NCI-H2227 treated with DMSO at 0.1 percent for 48 hours (cell line): ENCODE data around the gene NDUFA12.
A peak's percentile ranks its signal among the peaks of the same experiment; 100 is the strongest.
"Not testable (repeated sequence)": the region's sequence is repeated elsewhere in the genome, so short reads cannot be mapped to it uniquely, and the experiment has no call there.

ENCODE experiments used
- DNase-seq: peaks from one replicate; lab custom pipeline; 2025; lab: John Stamatoyannopoulos, UW

The NDUFA12 gene

DNA sequence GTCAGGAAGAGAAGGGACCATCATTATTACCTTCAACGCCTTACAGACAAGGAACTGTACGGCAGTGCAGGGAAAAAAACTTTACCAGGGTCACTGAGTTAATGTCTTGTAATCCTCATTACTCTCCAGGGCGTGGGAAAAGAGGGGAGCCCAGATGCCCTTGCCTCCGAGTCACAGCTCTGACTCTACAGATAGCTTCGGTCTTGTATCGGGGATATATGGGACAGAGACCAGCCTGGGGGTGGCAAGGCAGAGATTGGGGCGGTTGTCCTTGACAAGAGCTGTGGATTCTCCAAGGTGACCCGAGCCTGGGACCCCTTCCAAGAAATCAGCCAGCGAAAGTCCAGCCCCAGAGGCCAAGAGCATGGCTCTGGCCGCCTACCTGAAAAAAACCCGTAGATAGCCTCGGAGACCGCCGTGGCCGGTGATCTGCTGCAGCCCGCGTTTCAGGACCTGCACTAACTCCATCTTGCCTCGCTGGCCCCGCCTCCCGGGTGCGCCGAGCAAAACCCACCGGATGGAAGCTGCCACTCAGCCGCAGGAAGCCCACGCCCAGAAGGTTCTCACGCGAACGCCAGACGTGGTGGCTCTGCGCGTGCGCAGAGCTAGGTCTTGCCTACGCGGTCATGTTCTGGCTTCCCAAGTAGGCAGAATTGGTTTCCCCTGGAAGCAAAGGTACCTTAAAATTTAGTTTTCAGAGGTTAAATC is at the start of gene NDUFA12:
Gene NDUFA12 (minus strand): TSS at position 485 of the 708 bp plus-strand sequence. CDS start 17 bp downstream, at position 468.
- DNase-seq: peak; percentile 95

DNA sequence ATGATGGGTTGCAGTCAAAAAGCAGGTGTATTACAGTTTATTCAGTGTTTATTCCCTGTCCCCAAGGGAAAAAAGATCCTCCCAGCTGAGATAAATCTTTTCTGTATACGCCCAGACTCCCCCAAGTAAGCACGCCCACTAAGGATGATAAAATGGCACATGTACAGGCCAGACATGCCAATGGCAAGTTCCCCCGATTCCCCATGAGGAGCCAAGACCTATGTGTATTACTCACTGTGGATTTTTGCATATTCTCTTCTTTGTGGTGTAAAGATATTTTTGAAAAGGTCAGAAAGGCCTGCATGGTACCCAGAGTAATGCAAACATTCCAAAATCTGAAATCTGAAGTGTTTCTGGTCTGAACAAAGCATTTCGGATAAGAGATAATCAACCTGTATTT is 47.7 kb upstream of the NDUFA12 start:
- no peak for DNase-seq

DNA sequence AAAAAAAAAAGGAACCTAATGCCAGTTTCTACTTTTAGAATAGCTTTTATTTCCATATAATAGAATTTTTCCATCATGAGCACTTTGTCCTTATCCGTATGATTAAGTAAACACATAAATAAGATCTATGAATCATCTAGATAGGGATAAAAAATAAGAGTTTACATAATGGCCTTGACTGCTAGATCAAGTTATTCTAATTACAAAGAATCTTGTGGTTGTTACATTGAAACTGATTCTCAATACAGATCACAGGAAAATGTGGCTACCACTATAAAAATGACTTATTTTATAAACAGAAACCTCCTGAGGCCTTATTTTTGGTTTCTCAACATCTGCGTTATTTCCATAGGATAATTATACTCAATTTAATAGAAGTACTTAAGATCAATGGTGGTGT is 34.4 kb upstream of the NDUFA12 start:
- no peak for DNase-seq

DNA sequence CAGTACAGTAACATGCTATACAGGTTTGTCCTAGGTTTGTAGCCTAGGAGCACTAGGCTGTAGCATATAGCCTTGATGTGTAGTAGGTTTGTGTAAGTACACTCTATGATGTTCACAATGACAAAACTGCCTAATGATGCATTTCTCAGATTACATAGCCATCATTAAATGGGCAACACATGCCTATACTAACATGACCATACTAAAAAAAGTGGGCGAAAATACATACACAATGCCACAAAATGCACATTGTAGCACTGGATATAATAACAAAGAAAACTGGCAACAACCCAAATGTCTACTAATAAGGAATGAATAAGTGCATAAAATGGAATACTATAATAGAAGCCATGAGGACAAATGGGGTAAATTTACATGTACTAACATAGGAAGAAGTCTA is 31.3 kb upstream of the NDUFA12 start:
- no peak for DNase-seq

DNA sequence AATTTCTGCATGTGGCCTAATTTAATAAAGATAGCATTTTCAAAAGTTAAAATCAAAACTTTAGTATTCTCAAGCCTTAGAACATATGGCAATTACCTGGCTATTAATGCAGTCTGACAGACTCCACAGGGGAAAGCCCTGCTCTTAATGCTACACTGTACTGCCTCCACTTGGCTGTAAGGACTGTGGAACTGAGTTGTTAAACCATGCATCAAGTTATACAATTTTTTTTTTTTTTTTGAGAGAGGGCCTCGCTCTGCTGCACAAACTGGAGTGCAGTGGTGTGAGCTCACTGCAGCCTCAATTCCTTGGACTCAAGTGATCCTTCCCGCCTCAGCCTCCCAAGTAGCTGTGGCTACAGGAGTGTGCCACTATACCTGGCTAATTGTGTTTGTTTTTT is 19.0 kb upstream of the NDUFA12 start:
- no peak for DNase-seq

DNA sequence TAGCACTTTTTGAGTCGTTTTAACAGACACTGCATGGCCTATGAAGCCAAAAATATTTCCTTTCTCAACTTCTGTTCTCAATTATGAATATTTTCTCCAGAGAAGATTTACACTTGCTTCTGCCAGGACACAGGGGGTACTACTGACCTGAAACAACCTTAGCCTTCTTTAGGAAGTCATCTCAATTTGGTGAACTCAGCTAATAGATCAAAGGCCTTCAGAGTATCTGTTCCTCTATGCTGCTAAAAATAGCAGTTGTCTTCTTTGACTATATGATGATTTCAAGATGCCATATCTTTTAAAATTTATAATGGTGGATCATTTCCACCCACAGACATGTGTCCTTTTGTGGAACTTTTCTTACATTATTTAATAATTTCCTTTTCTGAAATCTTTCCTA is 14.0 kb upstream of the NDUFA12 start:
- DNase-seq: no peak

DNA sequence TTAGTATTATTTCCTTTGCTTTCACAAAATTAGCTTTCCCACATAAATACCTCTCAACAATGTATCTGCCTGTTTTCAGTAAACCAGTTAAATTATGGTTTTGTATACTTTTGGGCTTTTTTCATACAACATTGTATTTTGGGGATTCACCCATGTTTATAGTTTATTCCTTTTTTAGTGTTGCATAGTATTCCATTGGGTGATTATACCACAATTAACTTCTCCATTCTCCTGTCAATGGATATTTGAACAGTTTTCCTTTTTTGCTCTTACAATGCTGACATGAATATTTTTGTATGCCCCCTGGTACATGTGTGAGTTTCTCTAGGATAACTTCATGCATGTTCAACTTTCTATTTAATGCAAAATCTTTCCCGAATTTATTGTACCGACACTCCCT is 12.6 kb upstream of the NDUFA12 start:
- DNase-seq: no peak

DNA sequence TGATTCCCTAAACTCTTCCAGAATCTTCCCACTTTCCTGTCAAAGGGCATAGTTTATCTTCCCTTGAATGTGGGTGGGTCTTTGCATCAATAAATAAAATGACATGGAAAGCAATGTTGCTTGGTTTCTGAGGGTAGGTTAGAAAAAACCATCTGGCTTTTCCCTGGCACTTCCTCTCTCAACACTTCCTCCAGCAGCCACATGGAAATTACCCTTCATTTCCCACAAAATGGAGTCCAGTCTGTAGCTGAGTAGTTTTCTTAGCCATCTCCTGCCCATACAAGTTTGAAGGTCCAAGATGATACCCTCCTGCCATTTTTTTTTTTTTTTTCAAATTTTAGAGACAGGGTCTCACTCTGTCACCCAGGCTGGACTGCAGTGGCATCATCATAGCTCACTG is 11.1 kb upstream of the NDUFA12 start:
- DNase-seq: no peak

DNA sequence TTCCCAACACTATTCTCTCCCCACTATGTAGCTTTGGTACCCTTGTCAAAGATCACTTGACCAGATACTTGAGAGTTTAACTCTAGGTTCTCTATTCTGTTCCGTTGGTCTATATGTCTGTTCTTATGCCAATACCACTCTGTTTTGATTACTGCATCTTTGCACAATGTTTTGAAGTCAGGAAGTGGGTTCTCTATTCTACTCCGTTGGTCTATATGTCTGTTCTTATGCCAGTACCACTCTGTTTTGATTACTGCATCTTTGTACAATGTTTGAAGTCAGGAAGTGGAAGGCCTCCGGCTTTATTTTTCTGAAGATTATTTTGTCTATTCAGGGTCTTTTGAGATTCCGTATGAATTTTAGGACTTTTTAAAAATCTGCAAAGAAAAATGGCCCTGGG is 2.7 kb upstream of the NDUFA12 start:
- DNase-seq: no peak

DNA sequence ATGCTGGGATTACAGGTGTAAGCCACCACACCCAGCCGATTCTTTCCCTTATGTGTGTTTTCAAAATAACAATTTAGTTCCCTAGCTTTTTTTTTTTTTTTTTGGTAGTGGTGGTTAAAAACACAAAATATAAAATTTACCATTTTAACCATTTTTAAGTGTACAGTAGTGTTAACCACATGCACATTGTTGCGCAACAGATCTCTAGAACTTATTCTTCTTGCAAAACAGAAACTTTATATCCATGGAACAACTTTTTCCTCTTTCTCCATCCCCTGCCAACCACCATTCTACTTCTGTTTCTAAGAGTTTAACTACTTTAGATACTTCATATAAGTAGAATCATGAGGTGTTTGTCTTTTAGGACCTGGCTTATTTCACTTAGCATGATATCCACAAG is 1.1 kb upstream of the NDUFA12 start:
- no peak for DNase-seq

DNA sequence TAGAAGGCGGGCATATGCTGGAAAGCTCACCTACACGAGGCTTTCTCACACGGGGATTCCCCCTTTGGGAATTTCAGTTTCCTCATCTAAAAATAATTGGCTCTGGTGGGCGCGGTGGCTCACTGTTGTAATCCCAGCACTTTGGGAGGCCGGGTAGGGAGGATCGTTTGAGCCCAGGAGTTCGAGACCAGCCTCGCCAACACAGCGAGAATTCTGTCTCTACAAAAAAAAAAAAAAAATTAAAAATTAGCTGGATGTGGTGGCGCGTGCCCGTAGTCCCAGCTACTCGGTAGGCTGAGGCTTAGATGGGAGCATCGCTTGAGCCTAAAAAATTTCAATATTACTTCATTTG is 400 bp upstream of the NDUFA12 start:
- DNase-seq: no peak

DNA sequence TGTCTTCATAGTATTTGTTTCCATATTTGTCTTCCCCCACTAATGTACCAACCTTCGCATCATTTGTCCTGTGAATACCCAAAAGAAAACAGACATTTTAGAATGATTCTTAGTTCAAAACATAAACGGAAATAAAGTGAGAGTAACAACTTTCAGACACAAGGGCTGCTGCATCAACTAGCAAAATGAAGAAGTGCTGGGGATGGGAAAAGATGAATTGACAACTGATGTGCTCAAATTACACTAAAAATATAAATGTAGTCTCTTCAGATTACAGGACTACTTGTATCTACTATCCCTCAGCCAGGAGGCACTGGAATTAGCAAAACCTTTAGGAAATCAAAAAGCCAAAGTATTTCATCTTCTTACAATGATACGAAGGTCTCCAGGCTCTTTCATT is 743 bp downstream of the NDUFA12 start:
- no peak for DNase-seq

DNA sequence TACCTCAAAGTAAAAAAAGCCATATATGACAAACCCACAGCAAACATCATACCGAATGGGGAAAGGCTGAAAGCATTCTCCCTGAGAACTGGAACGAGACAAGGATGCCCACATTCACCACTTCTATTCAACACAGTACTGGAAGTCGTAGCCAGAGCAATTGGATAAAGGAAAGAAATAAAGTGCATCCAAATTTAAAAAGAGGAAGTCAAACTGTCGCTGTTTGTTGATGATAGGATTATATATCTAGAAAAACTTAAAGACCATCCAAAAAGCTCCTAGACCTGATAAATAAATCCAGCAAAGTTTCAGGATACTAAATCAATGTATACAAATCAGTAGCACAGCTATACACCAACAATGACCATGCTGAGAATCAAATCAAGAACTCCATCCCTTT is 5.2 kb downstream of the NDUFA12 start:
- DNase-seq: no peak

DNA sequence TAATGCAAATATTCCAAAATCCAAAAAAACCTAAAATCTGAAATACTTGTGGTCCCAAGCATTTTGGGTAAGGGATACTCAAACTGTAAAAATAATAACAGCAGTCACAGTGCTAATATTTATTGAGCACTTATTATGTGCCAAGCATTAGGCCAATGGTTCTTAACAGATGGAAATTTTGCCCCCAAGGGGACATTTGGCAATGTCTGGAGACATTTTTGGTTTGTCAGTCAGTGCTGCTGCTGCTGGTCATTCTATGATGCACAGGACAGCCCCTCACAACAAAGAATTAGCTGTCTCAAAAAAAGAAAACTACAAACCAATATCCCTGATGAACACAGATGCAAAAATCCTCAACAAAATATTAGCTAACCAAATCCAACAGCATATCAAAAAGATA is 5.8 kb downstream of the NDUFA12 start:
- DNase-seq: no peak

DNA sequence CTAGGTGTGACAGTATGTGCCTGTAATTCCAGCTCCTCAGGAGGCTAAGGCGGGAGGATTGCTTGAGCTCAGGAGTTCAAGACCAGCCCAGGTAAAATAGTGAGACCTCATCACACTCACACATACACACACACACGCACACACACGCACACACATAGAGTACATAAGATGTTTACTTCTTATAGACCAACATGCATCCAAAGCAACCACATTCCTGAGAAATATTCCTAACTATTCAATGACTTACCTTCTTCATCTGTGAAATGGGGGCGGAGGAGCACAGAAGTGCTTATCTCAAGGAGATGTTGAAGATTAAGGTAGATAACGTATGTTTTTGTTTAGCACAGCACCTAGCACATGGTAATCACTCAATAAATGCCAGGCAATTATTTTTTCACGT is 6.4 kb downstream of the NDUFA12 start:
- no peak for DNase-seq

DNA sequence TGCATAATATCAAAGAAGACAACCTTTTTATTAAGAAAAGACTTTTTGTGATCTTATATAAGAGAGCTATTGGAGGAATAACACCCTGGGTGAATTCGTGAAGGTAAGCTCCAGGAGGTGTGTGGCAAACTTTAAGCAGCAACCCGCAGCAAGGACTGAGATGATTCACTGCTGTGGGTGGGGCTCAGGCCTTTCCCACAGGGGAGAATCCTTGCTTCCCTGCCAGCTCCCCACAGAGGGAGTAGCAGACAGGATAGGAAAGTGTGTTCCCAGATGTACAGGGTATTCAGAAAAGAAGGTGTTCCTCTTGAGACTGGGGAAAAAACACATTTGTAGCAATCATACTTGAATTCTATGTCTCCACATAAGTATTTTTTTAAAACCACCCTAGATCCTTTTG is 9.2 kb downstream of the NDUFA12 start:
- no peak for DNase-seq

DNA sequence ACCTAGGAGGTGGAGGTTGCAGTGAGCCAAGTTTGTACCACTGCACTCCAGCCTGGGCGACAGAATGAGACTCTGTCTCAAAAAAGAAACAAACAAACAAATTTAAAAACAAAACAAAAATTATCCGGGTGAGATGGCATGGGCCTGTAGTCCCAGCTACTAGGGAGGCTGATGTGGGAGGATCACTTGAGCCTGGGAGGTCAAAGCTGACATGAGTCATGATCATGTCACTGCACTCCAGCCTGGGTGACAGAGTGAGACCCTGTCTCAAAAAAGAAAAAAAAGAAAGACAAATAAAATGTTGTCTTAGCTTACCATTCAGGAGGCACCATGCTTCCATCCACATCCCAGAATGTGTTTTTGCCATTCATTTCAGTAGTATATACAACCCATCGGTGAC is 9.6 kb downstream of the NDUFA12 start:
- DNase-seq: not testable (repeated sequence)

DNA sequence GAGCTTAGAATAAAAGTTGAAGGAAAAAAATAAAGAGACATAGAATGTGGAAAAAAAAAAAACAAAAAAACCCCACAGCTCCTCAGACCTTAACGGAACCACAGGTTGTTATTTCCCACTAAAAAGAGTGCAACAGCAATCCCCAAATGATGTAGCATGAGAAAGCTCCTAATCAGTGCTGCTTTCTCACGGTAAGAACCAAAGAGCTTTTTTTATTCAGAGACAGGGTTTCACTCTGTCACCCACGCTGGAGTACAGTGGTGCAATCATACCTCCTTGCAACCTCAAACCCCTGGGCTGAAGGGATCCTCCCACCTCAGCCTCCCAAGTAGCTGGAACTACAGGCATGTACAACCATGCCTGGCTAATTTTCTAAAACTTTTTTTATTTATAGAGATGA is 13.3 kb downstream of the NDUFA12 start:
- DNase-seq: no peak

DNA sequence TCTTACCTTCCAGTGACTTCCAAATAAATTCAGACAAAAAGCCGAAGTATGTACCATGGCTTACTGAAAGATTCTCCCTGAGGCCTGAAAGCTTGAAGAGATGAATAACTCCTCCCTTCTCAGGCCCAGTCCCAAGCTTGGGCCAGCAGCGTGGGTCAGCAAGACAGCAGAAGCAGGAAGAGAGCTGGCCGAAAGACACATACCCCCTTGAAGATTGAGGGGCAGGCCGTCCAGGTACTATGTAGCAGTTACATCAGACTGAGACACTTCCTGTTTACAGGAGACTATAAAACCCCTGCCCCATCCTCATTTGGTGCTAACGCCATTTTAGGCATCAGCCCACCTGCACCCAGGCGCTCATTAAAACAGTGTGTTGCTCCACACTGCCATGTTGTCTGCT is 15.0 kb downstream of the NDUFA12 start:
- DNase-seq: no peak

DNA sequence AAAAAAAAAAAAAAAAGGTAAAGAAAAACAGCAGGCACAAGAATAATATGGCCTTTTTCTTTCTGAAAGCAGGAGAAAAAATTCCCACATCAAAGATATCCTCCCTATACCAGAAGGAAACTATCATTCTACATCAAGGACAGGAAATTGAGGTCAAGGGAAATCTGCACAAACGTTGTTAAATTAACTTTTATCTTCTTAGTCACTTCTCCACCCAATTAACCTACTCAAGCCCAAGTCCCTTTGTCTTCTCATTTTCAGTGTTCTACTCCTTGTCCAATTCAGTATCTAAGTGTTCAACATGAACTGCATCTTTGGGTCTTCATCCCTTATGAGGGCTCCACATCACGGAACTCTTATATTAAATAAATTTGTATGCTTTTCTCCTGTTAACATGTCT is 15.7 kb downstream of the NDUFA12 start:
- DNase-seq: no peak

DNA sequence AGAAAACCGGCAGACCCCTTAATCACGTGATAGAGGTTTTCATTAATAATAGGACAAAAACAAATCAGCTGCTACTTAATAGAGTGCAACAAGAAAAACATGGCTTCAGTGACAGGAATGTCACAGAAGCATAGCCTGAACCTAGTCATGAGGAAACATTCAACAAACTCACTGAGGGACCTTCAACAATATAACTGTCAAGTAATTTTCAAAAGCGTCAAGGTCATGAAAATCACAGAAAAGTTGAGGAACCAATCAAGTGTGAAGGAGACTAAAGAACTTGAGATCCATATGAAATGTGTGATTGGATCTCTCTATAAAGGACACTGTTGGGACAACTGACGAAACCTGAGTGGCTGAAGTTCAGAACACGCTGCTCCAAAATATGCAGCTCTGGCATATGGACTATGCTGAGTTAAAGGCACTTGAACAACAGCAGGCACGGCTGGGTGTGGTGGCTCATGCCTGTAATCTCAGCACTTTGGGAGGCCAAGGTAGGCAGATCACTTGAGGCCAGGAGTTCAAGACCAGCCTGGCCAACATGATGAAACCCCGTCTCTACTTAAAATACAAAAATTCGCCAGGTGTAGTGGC is 16.3 kb downstream of the NDUFA12 start:
- no peak for DNase-seq

DNA sequence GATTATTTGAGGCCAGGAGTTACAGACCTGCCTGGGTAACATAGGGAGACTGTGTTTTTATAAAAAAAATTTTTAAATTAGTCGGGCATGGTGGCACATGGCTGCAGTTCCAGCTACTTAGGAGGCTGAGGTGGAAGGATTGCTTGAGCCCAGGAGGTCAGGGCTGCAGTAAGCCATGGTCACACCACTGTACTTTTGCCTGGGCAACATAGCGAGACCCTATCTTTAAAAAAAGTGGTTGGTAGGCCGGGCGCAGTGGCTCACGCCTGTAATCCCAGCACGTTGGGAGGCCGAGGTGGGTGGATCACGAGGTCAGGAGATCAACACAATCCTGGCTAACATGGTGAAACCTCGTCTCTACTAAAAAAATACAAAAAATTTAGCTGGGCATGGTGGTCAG is 18.4 kb downstream of the NDUFA12 start:
- DNase-seq: not testable (repeated sequence)

DNA sequence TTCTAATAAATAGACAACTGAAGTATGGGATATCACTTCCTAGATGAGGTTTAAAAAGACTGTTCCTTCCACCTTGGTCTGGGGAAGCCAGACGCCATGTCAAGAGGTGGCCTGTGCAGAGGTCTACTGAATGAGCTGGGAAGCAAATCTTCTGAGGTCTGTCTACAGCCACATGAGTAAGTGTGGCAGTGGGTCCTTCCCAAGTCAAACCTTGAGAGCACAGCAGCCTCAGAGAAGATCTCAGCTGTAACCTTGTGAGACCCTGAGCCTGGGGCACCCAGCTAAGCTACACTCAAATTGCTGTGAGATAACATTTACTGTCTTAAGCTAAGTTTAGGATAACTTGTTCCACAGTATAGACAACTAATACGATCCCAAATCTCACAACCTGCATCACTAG is 20.2 kb downstream of the NDUFA12 start:
- DNase-seq: no peak

DNA sequence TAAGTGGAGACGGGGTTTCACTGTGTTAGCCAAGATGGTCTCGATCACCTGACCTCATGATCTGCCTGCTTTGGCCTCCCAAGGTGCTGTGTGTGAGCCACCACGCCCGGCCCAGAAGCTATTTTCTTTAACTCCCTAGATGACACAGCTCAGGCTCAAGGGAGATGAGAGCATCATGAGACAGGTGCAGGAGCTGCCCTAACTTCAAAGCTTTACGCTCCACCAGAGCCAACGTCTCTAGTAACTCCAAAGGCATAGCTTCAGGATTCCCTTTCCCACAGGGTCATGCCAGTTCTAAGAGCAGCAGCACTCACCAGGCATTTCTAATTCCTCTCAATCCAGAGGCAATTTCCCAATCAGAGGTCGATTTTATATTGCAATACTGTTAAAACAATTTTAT is 21.0 kb downstream of the NDUFA12 start:
- no peak for DNase-seq
